Osteoblast (primary cell): ENCODE measurements around the gene PARM1. TPM values are rescaled to one million over a fixed set of nuclear protein-coding genes. Genes with fewer than 3 reads are reported as not detected.

ENCODE experiments used
- DNase-seq: peaks from one replicate; pipeline ENCODE4 v3.0.0; 2011; ENCODE audit warnings: low spot score, mixed read lengths; ENCODE audit not compliant: insufficient read length; ENCODE audit errors: missing footprints
- H2AFZ ChIP-seq: 2 replicates; pipeline ENCODE4 v1.6.0; 2011; ENCODE audit warnings: mild to moderate bottlenecking, low read length
- H3K27ac ChIP-seq: 2 replicates; pipeline ENCODE4 v1.5.1; 2011; ENCODE audit warnings: mild to moderate bottlenecking, low read depth, low read length, moderate library complexity
- H3K27me3 ChIP-seq: 2 replicates; pipeline ENCODE4 v1.6.0; 2012; ENCODE audit warnings: mild to moderate bottlenecking, control low read depth, inconsistent platforms, low read length, moderate library complexity; ENCODE audit not compliant: insufficient read depth
- H3K36me3 ChIP-seq: 2 replicates; pipeline ENCODE4 v1.5.1; 2011; ENCODE audit warnings: mild to moderate bottlenecking, low read length, control low read depth, moderate library complexity; ENCODE audit not compliant: insufficient read depth
- H3K4me1 ChIP-seq: 2 replicates; pipeline ENCODE4 v1.5.1; 2011; ENCODE audit warnings: mild to moderate bottlenecking, low read length, control low read depth, moderate library complexity; ENCODE audit not compliant: insufficient read depth
- H3K4me2 ChIP-seq: 2 replicates; pipeline ENCODE4 v1.6.0; 2011; ENCODE audit warnings: mild to moderate bottlenecking, low read length; ENCODE audit not compliant: insufficient read depth
- H3K4me3 ChIP-seq: fragments of 200-600 bp; sonication (generic); 3 replicates; pipeline ENCODE4 v1.5.1; 2012; ENCODE audit warnings: mild to moderate bottlenecking, low read length, inconsistent platforms; ENCODE audit not compliant: insufficient read depth
- H3K79me2 ChIP-seq: 2 replicates; pipeline ENCODE4 v1.6.0; 2012; ENCODE audit warnings: mild to moderate bottlenecking, low read length, control low read depth, inconsistent platforms; ENCODE audit not compliant: insufficient read depth
- H3K9me3 ChIP-seq: 2 replicates; pipeline ENCODE4 v1.5.1; 2011; ENCODE audit warnings: low read depth, low read length, control low read depth
- H4K20me1 ChIP-seq: 2 replicates; pipeline ENCODE4 v1.6.0; 2012; ENCODE audit warnings: mild to moderate bottlenecking, low read length, control low read depth; ENCODE audit not compliant: insufficient read depth
- total RNA-seq: library from RNA; depleted of rRNA; stranded (reverse); fragments of >200 nt; gene quantifications from 2 replicates; pipeline ENCODE4 v1.2.3, GENCODE V29; 2012
- TF ChIP-seq, protein P1 (sequence below): IDR thresholded peaks from 2 replicates; pipeline ENCODE4 v1.5.1; 2011; ENCODE audit warnings: mild to moderate bottlenecking, low read depth, low read length, moderate library complexity; ENCODE audit errors: extremely low read depth

Gene PARM1
- total RNA-seq, 1 donor, result not detected

DNA sequence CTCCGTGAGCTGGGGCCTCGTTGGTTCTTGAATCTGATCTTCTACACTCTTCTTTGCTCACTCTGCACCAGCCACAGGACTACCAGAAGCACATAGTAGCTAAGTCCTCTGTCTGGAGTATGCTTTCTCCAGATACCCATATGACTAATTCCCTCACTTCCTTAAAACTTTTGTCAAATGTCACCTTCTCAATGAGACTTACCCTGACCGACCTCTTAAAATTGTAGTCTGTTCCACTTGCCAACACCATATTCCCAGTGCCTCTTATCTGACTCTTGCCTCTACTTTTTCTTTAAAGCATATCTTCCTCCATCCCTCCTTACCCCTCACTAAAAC, 10.0 kb downstream of the PARM1 start:
- TF ChIP-seq, protein P1, sequence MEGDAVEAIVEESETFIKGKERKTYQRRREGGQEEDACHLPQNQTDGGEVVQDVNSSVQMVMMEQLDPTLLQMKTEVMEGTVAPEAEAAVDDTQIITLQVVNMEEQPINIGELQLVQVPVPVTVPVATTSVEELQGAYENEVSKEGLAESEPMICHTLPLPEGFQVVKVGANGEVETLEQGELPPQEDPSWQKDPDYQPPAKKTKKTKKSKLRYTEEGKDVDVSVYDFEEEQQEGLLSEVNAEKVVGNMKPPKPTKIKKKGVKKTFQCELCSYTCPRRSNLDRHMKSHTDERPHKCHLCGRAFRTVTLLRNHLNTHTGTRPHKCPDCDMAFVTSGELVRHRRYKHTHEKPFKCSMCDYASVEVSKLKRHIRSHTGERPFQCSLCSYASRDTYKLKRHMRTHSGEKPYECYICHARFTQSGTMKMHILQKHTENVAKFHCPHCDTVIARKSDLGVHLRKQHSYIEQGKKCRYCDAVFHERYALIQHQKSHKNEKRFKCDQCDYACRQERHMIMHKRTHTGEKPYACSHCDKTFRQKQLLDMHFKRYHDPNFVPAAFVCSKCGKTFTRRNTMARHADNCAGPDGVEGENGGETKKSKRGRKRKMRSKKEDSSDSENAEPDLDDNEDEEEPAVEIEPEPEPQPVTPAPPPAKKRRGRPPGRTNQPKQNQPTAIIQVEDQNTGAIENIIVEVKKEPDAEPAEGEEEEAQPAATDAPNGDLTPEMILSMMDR, result no peak
- no peaks in the 10 kb centered on the region for H3K9me3 ChIP-seq
- no peak overlapping the region for H3K4me2 ChIP-seq
- H3K27me3 ChIP-seq, result no peaks in the 10 kb centered on the region
- H4K20me1 ChIP-seq, result no peaks in the 10 kb centered on the region
- H3K4me3 ChIP-seq, result no peak overlapping the region
- H3K27ac ChIP-seq, result no peak overlapping the region
- H2AFZ ChIP-seq, result no peak overlapping the region
- DNase-seq, result no peak
- no peaks in the 10 kb centered on the region for H3K79me2 ChIP-seq
- H3K4me1 ChIP-seq, result no peaks in the 10 kb centered on the region
- no peaks in the 10 kb centered on the region for H3K36me3 ChIP-seq

DNA sequence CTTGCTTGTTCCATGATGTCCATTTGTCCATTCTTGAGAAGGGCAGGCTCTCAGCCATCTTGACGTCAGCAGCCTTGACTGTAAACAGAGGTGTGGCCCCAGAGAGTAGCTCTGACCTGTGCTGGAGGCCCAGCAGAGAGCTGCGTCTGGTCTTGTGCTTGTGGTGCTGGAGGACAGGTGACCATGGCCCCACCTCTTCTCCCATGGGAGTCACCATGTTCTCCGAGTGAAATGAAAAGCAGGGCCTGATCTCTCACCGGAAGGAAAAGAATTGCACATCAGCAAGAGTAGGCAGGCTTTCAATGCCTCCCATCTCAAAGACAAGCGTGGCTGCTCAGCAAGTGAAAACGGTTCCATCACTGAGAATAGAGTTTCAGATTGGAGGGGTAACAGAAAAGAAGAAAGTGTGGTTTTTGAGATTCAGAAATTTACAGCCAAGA, 11.5 kb downstream of the PARM1 start:
- no peak overlapping the region for H3K27ac ChIP-seq
- H3K4me3 ChIP-seq, result no peak overlapping the region
- H3K4me1 ChIP-seq, result no peaks in the 10 kb centered on the region
- TF ChIP-seq, protein P1, result no peak
- H4K20me1 ChIP-seq, result no peaks in the 10 kb centered on the region
- H3K79me2 ChIP-seq, result no peaks in the 10 kb centered on the region
- H3K36me3 ChIP-seq, result no peaks in the 10 kb centered on the region
- no peaks in the 10 kb centered on the region for H3K27me3 ChIP-seq
- DNase-seq, result no peak
- no peaks in the 10 kb centered on the region for H3K9me3 ChIP-seq
- no peak overlapping the region for H2AFZ ChIP-seq
- no peak overlapping the region for H3K4me2 ChIP-seq

DNA sequence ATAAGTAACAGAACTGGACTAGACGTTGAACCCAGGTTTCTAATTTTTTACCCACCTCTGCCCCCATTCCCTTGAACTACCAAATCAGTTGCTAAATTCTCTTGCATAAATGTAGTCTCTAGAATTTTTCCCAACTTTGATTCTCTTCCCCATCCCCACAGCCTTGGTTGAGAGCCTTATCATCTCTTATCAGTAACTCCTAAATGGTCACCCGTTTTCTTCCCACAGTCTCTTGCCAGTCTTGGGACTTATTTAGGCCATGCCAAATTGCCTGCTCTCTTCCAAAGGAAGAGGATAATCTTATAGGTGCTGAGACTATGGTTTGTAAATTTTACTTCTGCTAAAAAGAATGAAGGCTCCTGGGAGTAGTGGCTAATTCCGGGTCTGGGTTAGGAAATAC, 13.3 kb downstream of the PARM1 start:
- Histone ChIP-seq H3K4me1 (no peaks in the 10 kb centered on the region), H3K27me3 (no peaks in the 10 kb centered on the region), H3K36me3 (no peaks in the 10 kb centered on the region), H2AFZ (no peak overlapping the region), H3K4me3 (no peak overlapping the region), H3K9me3 (no peaks in the 10 kb centered on the region), H4K20me1 (no peaks in the 10 kb centered on the region), H3K4me2 (no peak overlapping the region), H3K27ac (no peak overlapping the region), H3K79me2 (no peaks in the 10 kb centered on the region)
- TF ChIP-seq, protein P1, result no peak
- DNase-seq, result no peak

DNA sequence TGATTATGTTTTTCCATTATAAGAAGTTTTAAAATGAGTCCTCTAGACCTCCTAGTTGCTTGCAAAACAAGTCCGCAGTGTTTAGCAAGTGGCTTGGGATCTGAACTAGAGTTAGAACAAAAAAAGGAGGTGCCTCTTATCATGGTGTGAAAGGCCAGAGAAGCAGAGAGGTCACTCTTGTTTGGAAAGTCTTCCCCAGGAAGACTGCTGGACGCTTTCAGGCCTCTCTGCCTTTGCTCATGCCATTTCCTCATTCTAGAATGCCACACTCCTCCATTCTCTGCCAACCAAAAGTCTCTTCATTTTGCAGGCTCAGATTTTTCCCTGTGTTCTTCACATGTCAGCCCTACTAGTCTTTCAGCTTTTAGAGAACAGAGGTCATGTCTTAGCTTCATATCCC, 14.9 kb downstream of the PARM1 start:
- DNase-seq, result no peak
- Histone ChIP-seq H3K36me3 (no peaks in the 10 kb centered on the region), H3K79me2 (no peaks in the 10 kb centered on the region), H3K4me3 (no peak overlapping the region), H3K4me2 (no peak overlapping the region), H3K27me3 (no peaks in the 10 kb centered on the region), H3K27ac (no peak overlapping the region), H3K4me1 (no peaks in the 10 kb centered on the region), H4K20me1 (no peaks in the 10 kb centered on the region), H3K9me3 (no peaks in the 10 kb centered on the region), H2AFZ (no peak overlapping the region)
- TF ChIP-seq, protein P1, result no peak
